Ascending aorta (tissue), 2 donors: ENCODE results near the gene AFP. TPM values are rescaled to one million over a fixed set of nuclear protein-coding genes. Genes with fewer than 3 reads are reported as not detected.

Source experiments
- DNase-seq, 2 donors: peaks; one replicate each; pipeline ENCODE4 v3.0.0-alpha.2; 2019; ENCODE audit warnings: low spot score in 2 of 2
- H3K27ac ChIP-seq, 2 donors: fragments of 200-600 bp; sonication (generic); one replicate each; pipeline ENCODE4 v1.5.1; 2016 to 2017; ENCODE audit warnings: mild to moderate bottlenecking in 1 of 2
- H3K27me3 ChIP-seq: fragments of 200-600 bp; sonication (generic); one replicate; pipeline ENCODE4 v1.5.1; 2017
- H3K36me3 ChIP-seq, 2 donors: fragments of 200-600 bp; sonication (generic); one replicate each; pipeline ENCODE4 v1.5.1; 2016
- H3K4me1 ChIP-seq, 2 donors: fragments of 200-600 bp; sonication (generic); one replicate each; pipeline ENCODE4 v1.5.1; 2016 to 2017; ENCODE audit warnings: mild to moderate bottlenecking in 1 of 2
- H3K4me3 ChIP-seq, 2 donors: fragments of 200-600 bp; sonication (generic); one replicate each; pipeline ENCODE4 v1.5.1; 2016 to 2017; ENCODE audit warnings: mild to moderate bottlenecking in 1 of 2
- H3K9me3 ChIP-seq, 2 donors: fragments of 200-600 bp; sonication (generic); one replicate each; pipeline ENCODE4 v1.5.1; 2016
- CTCF ChIP-seq, 3 experiments: fragments of 200-600 bp in 2 of 3; fragments of 450-650 bp in 1 of 3; sonication (generic) in 2 of 3; IDR thresholded peaks; one replicate each; pipeline ENCODE4 v1.5.1; 2016 to 2019; ENCODE audit warnings: antibody characterized with exemption in 3 of 3, mild to moderate bottlenecking in 1 of 3, moderate library complexity in 1 of 3
- intact Hi-C: fragments of 100-400 bp; cut with DNase I; formaldehyde crosslinking; loops from one replicate; pipeline ENCODE4 v1.15.1; 2023
- total RNA-seq: library from RNA; depleted of rRNA; stranded (reverse); fragments of >200 nt; gene quantifications from one replicate; pipeline ENCODE4 v1.1.0, GENCODE V29; 2016

AFP gene
- total RNA-seq, 1 donor from 2014 or later: not detected

GRCh38 chr4:73470728-73471127 is 34.7 kb downstream of the AFP start:
- Histone ChIP-seq H3K4me3 (no peak overlapping the region), H3K27ac (no peak overlapping the region), H3K4me1 (no peaks in the 10 kb centered on the region), H3K9me3 (no peaks in the 10 kb centered on the region), H3K27me3 (no peaks in the 10 kb centered on the region), H3K36me3 (no peaks in the 10 kb centered on the region)
- TF ChIP-seq CTCF (IDR thresholded peaks at IDR 0.05): no peak
- DNase-seq: no peak
- intact Hi-C loops: no loop called here

- no peaks in the 10 kb centered on the region for H3K9me3 ChIP-seq
- no peak overlapping the region for H3K4me3 ChIP-seq
- H3K27ac ChIP-seq: no peak overlapping the region
- TF ChIP-seq CTCF (IDR thresholded peaks at IDR 0.05): no peak
- H3K4me1 ChIP-seq: no peaks in the 10 kb centered on the region
- DNase-seq: no peak
- H3K36me3 ChIP-seq: no peaks in the 10 kb centered on the region
- no peaks in the 10 kb centered on the region for H3K27me3 ChIP-seq
- intact Hi-C loops: no loop called here
Observed at GRCh38 chr4:73477176-73477575, 41.2 kb downstream of the AFP start.

GRCh38 chr4:73479323-73479722 is 43.3 kb downstream of the AFP start:
- H3K4me3 ChIP-seq: no peak overlapping the region
- DNase-seq: no peak
- no peaks in the 10 kb centered on the region for H3K36me3 ChIP-seq
- no peak overlapping the region for H3K27ac ChIP-seq
- H3K27me3 ChIP-seq: no peaks in the 10 kb centered on the region
- intact Hi-C loops: no loop called here
- H3K9me3 ChIP-seq: no peaks in the 10 kb centered on the region
- TF ChIP-seq CTCF (IDR thresholded peaks at IDR 0.05): no peak
- no peaks in the 10 kb centered on the region for H3K4me1 ChIP-seq

- Histone ChIP-seq H3K27me3 (no peaks in the 10 kb centered on the region), H3K4me1 (no peaks in the 10 kb centered on the region), H3K4me3 (no peak within 1 kb of the TSS), H3K36me3 (no peaks in the 10 kb centered on the region), H3K9me3 (no peaks in the 10 kb centered on the region), H3K27ac (no peak within 1 kb of the TSS)
- no peak for DNase-seq
- TF ChIP-seq CTCF (IDR thresholded peaks at IDR 0.05): no peak
- intact Hi-C loops: no loop called here
Observed at GRCh38 chr4:73481358-73481757, 45.3 kb downstream of the AFP start, which contains the start of gene AFM. TSS of gene AFM (plus strand) at chr4:73481745. CDS start at chr4:73481776, 31 bp downstream.

- no peak overlapping the region for H3K4me3 ChIP-seq
- intact Hi-C loops: no loop called here
- no peaks in the 10 kb centered on the region for H3K27me3 ChIP-seq
- H3K27ac ChIP-seq: no peak overlapping the region
- H3K4me1 ChIP-seq: no peaks in the 10 kb centered on the region
- no peaks in the 10 kb centered on the region for H3K9me3 ChIP-seq
- DNase-seq: no peak
- no peaks in the 10 kb centered on the region for H3K36me3 ChIP-seq
- no peak for TF ChIP-seq CTCF (IDR thresholded peaks at IDR 0.05)
Observed at GRCh38 chr4:73485085-73485484, 49.1 kb downstream of the AFP start.

- intact Hi-C loops: no loop called here
- Histone ChIP-seq H3K27me3 (no peaks in the 10 kb centered on the region), H3K4me3 (no peak overlapping the region), H3K36me3 (no peaks in the 10 kb centered on the region), H3K4me1 (no peaks in the 10 kb centered on the region), H3K27ac (no peak overlapping the region), H3K9me3 (no peaks in the 10 kb centered on the region)
- no peak for DNase-seq
- no peak for TF ChIP-seq CTCF (IDR thresholded peaks at IDR 0.05)
Observed at GRCh38 chr4:73485596-73485995, 49.6 kb downstream of the AFP start.
